ENCODE results near the gene ZDHHC12. TPM values are rescaled to one million over a fixed set of nuclear protein-coding genes. Genes with fewer than 3 reads are reported as not detected.
A peak's percentile ranks its signal among the peaks of the same experiment; 100 is the strongest.

The ZDHHC12 gene
- total and polyA plus RNA-seq, 2 of the 13 experiments (the other 11 are each of a cell fraction or from before 2014, with no cell fraction given): 25.4 to 28.0 TPM

- TF ChIP-seq, protein P1, sequence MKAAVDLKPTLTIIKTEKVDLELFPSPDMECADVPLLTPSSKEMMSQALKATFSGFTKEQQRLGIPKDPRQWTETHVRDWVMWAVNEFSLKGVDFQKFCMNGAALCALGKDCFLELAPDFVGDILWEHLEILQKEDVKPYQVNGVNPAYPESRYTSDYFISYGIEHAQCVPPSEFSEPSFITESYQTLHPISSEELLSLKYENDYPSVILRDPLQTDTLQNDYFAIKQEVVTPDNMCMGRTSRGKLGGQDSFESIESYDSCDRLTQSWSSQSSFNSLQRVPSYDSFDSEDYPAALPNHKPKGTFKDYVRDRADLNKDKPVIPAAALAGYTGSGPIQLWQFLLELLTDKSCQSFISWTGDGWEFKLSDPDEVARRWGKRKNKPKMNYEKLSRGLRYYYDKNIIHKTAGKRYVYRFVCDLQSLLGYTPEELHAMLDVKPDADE (CRISPR knock-in tag; IDR thresholded peaks at IDR 0.05): no peak
- TF ChIP-seq FOXO1 (CRISPR knock-in tag; IDR thresholded peaks at IDR 0.05): no peak
- no peak for TF ChIP-seq NCOA1 (CRISPR knock-in tag; IDR thresholded peaks at IDR 0.05)
- TF ChIP-seq, protein P2, sequence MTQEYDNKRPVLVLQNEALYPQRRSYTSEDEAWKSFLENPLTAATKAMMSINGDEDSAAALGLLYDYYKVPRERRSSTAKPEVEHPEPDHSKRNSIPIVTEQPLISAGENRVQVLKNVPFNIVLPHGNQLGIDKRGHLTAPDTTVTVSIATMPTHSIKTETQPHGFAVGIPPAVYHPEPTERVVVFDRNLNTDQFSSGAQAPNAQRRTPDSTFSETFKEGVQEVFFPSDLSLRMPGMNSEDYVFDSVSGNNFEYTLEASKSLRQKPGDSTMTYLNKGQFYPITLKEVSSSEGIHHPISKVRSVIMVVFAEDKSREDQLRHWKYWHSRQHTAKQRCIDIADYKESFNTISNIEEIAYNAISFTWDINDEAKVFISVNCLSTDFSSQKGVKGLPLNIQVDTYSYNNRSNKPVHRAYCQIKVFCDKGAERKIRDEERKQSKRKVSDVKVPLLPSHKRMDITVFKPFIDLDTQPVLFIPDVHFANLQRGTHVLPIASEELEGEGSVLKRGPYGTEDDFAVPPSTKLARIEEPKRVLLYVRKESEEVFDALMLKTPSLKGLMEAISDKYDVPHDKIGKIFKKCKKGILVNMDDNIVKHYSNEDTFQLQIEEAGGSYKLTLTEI (CRISPR knock-in tag; conservative IDR thresholded peaks at IDR 0.05): no peak
- TF ChIP-seq FOSL2 (CRISPR knock-in tag; IDR thresholded peaks at IDR 0.05): no peak
- TF ChIP-seq MYNN (CRISPR knock-in tag; IDR thresholded peaks at IDR 0.05; ENCODE audit: low read depth): no peak
- TF ChIP-seq HBP1 (CRISPR knock-in tag; IDR thresholded peaks at IDR 0.05; ENCODE audit: low read depth): no peak
- TF ChIP-seq, protein P3, sequence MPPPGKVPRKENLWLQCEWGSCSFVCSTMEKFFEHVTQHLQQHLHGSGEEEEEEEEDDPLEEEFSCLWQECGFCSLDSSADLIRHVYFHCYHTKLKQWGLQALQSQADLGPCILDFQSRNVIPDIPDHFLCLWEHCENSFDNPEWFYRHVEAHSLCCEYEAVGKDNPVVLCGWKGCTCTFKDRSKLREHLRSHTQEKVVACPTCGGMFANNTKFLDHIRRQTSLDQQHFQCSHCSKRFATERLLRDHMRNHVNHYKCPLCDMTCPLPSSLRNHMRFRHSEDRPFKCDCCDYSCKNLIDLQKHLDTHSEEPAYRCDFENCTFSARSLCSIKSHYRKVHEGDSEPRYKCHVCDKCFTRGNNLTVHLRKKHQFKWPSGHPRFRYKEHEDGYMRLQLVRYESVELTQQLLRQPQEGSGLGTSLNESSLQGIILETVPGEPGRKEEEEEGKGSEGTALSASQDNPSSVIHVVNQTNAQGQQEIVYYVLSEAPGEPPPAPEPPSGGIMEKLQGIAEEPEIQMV (CRISPR knock-in tag; IDR thresholded peaks at IDR 0.05; ENCODE audit: low read depth): no peak
- TF ChIP-seq, protein P4, sequence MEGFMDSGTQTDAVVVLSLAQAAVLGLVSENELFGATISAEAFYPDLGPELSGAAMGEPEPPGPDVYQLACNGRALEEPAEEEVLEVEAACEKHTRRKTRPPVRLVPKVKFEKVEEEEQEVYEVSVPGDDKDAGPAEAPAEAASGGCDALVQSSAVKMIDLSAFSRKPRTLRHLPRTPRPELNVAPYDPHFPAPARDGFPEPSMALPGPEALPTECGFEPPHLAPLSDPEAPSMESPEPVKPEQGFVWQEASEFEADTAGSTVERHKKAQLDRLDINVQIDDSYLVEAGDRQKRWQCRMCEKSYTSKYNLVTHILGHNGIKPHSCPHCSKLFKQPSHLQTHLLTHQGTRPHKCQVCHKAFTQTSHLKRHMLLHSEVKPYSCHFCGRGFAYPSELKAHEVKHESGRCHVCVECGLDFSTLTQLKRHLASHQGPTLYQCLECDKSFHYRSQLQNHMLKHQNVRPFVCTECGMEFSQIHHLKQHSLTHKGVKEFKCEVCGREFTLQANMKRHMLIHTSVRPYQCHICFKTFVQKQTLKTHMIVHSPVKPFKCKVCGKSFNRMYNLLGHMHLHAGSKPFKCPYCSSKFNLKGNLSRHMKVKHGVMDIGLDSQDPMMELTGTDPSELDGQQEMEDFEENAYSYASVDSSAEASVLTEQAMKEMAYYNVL (CRISPR knock-in tag; IDR thresholded peaks at IDR 0.05; ENCODE audit: borderline replicate concordance): no peak
- 0 out of 2 replicates have a peak, but pooled peaks have one; percentile 3 for TF ChIP-seq ZNF7 (CRISPR knock-in tag; IDR thresholded peaks at IDR 0.05)
- 0 out of 2 replicates have a peak, but pooled peaks have one; percentile 28 for TF ChIP-seq ZNF670 (CRISPR knock-in tag; IDR thresholded peaks at IDR 0.05; ENCODE audit: borderline replicate concordance)
- no peak for TF ChIP-seq TCF7L2 (IDR thresholded peaks at IDR 0.05; ENCODE audit: low read depth, low read length)
- TF ChIP-seq ARID5B (CRISPR knock-in tag; IDR thresholded peaks at IDR 0.05): no peak
- TF ChIP-seq RFX3 (CRISPR knock-in tag; IDR thresholded peaks at IDR 0.05): no peak
- TF ChIP-seq ZNF569 (CRISPR knock-in tag; IDR thresholded peaks at IDR 0.05; ENCODE audit: borderline replicate concordance): no peak
- no peak for TF ChIP-seq IRF2 (CRISPR knock-in tag; IDR thresholded peaks at IDR 0.05)
- no peak for TF ChIP-seq JUN (CRISPR knock-in tag; IDR thresholded peaks at IDR 0.05)
- no peak for TF ChIP-seq ZNF33A (CRISPR knock-in tag; IDR thresholded peaks at IDR 0.05; ENCODE audit: borderline replicate concordance)
- TF ChIP-seq ZFP62 (CRISPR knock-in tag; IDR thresholded peaks at IDR 0.05): no peak
- peak; percentile 55 for TF ChIP-seq YEATS4 (CRISPR knock-in tag; IDR thresholded peaks at IDR 0.05; ENCODE audit: borderline replicate concordance)
Measured at GRCh38 chr9:128684065-128684324, 39.9 kb downstream of the ZDHHC12 start (continued).

Measured in HepG2 (cell line).